Activated T-helper 1 cell treated with Interleukin-2 at 50 U/mL for 16 hours (primary cell): ENCODE measurements around the gene ATP5ME.
"Not testable (repeated sequence)": the region's sequence is repeated elsewhere in the genome, so short reads cannot be mapped to it uniquely, and the experiment has no call there.

Experiments
- DNase-seq: peaks from one replicate; pipeline ENCODE4 v3.0.0-alpha.2; 2020; ENCODE audit warnings: low read depth

Gene ATP5ME, protein sequence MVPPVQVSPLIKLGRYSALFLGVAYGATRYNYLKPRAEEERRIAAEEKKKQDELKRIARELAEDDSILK

GRCh38 chr4:674172-675035, at the start of gene ATP5ME, which contains the start of gene MYL5:
Gene ATP5ME, minus strand, starts transcription at chr4:674276. Its CDS starts 29 bp downstream, at chr4:674247.
Gene MYL5, plus strand, starts transcription at chr4:674542. Its CDS starts 3,485 bp downstream, at chr4:678027.
- DNase-seq, result peak; percentile 98

DNA sequence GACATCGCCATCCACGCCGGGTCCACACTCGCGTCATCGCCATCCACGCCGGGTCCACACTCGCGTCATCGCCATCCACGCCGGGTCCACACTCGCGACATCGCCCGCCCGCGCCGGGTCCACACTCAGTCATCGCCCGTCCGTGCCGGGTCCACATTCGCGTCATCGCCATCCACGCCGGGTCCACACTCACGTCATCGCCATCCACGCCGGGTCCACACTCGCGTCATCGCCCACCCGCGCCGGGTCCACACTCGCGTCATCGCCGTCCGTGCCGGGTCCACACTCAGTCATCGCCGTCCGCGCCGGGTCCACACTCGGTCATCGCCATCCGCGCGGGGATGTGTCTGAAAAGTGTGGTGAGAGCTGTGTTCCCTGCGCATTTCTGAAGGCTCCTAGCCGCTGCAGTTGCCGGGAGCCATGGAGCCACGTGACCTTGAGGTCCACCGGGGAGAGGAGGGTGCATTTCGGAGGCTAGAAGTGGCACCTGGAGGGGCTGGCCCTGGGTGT, 48.8 kb upstream of the ATP5ME start:
- no peak for DNase-seq

DNA sequence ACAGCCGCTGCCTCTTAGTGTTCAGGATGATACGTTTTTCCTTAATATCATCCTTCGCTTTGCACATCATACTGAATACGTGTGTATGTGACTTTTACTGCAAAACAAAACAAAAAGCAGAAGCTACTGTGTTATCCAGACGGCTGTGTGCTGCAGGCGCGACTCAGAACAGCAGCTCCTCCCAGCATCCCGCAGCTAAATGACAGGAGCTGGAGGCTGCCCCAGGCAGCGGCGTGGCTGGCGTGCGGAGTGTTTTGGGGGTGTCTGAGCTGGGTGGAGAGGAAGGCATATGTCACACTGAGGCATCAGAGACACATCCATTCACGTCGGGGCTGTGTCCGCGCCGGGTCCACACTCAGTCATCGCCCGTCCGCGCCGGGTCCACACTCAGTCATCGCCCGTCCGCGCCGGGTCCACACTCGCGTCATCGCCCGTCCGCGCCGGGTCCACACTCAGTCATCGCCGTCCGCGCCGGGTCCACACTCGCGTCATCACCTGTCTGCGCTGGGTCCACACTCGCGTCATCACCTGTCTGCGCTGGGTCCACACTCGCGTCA, 48.2 kb upstream of the ATP5ME start:
- DNase-seq, result no peak

DNA sequence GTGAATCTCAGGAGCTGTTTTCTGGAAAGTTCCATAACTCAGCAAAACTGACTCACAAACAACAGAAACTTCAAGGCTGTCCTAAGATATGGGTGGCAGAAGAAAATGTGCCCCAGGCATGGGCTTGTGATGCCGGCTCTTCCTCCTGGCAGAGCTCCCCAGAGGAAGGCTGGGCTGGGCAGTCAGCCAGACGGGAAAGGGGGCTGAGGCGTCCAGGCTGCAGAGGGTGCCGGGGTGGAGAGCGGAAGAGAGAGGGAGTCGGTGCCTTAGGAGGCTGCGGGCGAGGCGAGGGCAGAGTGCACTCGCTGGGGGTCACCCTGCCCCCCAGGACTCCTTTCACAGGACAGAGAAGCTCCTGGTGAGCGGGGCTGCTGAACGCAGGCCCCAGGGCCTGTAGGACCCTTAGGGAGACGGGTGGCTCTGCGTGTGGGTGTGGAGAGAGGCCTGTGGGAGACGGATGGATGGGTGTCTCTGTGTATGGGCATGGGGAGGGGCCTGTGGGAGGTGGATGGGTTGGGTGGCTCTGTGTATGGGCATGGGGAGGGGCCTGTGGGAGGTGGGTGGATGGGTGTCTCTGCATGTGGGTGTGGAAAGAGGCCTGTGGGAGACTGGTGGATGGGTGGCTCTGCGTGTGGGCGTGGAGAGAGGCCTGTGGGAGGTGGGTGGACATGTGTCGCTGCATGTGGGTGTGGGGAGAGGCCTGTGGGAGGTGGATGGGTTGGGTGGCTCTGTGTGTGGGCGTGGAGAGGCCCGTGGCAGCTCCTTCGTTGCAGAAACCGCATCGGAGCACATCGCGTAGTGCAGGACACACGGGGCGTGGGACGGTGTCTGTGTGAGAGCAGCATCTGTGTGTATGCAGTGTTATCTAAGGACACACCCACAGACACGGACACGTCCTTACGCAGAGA, 47.4 kb upstream of the ATP5ME start:
- DNase-seq, result no peak

GRCh38 chr4:720111-720860, 46.2 kb upstream of the ATP5ME start:
- no peak for DNase-seq

DNA sequence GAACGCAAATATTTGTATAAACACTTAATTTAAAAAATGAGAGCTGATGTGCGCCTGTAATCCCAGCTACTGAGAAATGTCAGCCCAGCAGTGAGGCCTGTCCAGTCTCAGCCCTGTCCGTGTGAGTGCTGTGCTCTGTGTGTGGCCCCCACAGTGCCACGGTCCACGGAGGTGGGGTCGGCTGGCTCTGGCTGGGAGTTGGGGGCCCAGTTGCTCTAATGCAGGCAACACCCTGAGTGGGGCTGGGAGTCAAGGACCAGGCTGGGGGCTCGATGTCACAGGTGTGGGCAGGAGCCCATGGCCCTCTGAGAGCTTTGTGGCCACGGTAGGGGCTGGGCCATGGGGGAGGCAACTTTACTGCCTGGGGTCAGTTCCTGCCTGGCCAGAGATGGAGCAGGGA, 44.4 kb upstream of the ATP5ME start:
- no peak for DNase-seq

- DNase-seq, result no peak
These were observed 43.7 kb upstream of the ATP5ME start for GRCh38 chr4:717601-718320.

DNA sequence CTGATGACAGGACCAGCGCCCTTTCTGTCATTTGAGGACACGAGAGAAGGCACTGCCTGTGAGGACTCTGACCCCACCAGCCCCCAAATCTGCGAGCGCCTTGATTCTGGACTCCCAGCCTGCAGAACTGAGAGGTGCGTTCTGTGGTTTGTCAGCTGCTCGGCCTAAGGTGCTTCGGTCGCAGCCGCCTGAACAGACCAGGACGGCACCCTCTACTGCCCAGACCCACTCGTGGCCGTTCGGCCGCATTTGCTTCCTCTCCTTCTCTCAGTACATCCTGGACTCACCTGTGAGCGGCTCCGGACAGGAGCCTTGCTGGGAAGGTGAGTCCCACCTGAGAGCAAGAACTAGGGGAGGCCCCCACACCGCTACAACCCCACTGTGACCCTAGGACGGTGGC, 40.0 kb upstream of the ATP5ME start:
- no peak for DNase-seq

- no peak for DNase-seq
These were observed 39.0 kb upstream of the ATP5ME start for GRCh38 chr4:712916-713632.

DNA sequence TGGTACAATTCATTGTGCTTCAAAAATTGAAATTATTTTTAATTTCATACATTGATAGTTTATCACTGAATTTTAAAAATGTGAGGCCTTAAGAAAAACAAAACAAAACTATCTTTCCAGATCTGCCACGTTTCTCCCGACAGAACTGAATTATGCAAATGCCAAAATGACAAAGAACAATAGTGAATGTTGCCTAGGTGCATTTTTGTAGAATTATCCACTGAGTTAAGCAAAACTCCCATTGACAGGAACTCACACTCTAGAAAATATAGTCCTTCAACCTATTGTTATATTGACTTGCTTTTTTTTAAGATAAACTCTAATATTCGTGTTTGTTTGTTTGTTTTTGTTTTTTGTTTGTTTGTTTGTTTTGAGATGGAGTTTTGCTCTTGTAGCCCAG, 38.0 kb upstream of the ATP5ME start:
- no peak for DNase-seq

- DNase-seq, result no peak
These were observed 36.8 kb upstream of the ATP5ME start for GRCh38 chr4:710916-711315.

DNA sequence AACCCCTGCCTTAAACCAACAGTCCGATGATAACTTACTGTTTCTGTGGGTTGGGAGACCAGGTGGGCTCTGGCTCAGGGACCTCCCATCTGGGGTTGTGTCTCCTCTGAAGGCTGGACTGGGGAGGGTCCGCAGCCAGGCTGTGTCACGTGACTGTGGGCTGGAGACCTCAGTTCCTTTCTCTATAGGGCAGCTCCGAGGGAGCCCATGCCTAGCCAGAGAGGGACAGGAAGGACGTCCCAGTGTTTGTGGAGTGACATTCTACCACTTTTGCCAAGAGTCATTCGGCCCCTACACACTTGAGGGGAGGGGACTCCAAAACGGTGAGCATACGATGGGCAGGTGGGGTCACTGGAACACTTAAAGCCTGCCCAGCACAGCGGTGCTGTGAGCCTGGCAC, 36.0 kb upstream of the ATP5ME start:
- no peak for DNase-seq

- no peak for DNase-seq
These were observed 35.3 kb upstream of the ATP5ME start for GRCh38 chr4:709348-709747.

- no peak for DNase-seq
These were observed 34.5 kb upstream of the ATP5ME start for GRCh38 chr4:708631-708933.

GRCh38 chr4:707929-708630, 34.0 kb upstream of the ATP5ME start:
- no peak for DNase-seq

DNA sequence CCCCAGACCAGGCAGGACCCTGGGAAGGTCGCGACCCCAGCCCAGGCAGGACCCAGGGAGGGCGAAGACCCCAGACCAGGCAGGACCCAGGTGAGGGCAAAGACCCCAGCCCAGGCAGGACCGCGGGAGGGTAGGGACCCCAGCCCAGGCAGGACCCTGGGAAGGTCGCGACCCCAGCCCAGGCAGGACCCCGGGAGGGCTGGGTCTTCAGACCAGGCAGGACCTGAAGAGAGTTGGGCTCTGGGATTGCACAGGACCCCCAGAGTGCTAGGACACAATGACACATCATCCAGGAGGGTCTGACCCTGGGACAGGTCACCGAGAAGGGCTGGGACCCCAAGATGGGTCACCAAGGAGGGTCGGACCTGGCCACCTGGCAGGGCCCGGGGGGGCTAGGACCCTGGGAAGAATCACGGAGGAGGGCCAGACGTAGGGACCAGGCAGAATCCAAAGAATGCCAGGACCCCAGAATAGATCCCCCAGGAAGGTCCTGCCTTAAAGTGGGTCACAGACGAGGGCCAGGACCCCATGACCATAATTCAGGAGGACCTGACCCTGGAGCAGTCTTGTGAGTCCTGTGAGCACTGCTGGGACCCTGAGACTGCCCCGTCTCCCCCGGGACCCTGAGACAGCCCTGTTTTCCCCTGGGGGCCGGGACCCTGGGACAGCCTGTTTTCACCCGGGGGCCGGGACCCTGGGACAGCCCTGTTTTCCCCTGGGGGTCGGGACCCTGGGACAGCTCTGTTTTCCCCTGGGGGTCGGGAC, 32.9 kb upstream of the ATP5ME start:
- no peak for DNase-seq

GRCh38 chr4:706083-706633, 32.1 kb upstream of the ATP5ME start:
- DNase-seq, result not testable (repeated sequence)

DNA sequence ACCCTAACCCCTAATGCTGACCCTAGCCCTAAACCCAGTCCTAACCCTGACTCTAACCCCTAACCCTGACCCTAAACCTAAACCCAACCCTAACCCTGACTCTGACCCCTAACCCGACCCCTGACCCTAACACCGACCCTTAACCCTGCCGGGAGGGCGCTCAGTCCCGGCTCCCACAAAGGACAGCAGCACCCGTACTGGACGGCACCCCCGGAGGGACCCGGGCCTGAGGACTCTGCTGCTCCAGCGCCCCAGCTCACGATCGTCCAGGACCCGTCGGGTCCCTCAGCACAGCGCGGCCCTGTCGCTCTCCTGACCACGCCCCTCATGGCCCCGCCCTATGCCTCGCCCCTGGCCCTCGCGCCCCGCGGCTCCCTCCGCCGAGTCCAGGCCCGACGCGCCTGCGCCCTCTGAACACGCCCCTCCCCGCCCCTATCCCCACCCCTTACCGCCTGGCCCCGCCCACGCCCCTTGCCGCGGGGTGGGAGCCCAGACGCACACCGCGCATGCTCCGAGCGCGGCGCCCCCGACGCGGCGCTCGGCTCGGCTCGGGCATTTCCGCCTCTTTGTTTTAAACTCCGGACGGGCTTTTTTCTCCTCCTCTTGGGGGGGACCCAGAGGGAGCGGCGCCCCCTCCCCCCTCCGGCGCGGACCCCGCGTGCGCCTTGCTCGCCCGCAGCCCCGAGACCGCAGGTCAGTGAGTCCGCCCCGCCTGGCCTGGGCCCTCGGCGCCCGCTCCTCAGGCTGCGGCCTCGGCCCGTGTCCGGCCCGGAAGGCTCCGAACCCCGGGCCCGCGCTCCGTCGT, 31.4 kb upstream of the ATP5ME start, which contains the start of gene PCGF3:
PCGF3 (plus strand) TSS at position 555 of the 805 bp plus-strand sequence. CDS start 27,849 bp downstream, outside the sequence.
- DNase-seq, result peak; percentile 94
